ENCODE measurements around the gene CSRP2.
A peak's percentile ranks its signal among the peaks of the same experiment; 100 is the strongest.

Gene CSRP2

GRCh38 chr12:76879710-76880518, 1.1 kb upstream of the CSRP2 start:
- TF ChIP-seq CTCF (IDR thresholded peaks at IDR 0.05; ENCODE audit: borderline replicate concordance, insufficient read depth, low read depth, low read length): no peak
- no peak overlapping the region for H3K4me3 ChIP-seq (ENCODE audit: low read depth, low read length)

GRCh38 chr12:76878099-76878898, 520 bp downstream of the CSRP2 start:
- TF ChIP-seq CTCF (IDR thresholded peaks at IDR 0.05; ENCODE audit: borderline replicate concordance, insufficient read depth, low read depth, low read length): peak; percentile 38; the same call in 1 of the 2 replicates
- peak overlapping the region; percentile 67 for H3K4me3 ChIP-seq (ENCODE audit: low read depth, low read length)

- TF ChIP-seq CTCF (IDR thresholded peaks at IDR 0.05; ENCODE audit: borderline replicate concordance, insufficient read depth, low read depth, low read length): no peak
- H3K4me3 ChIP-seq (ENCODE audit: low read depth, low read length): no peak overlapping the region
These were observed 2.1 kb downstream of the CSRP2 start for GRCh38 chr12:76876696-76877229.

GRCh38 chr12:76874491-76875190, 4.2 kb downstream of the CSRP2 start:
- no peak for TF ChIP-seq CTCF (IDR thresholded peaks at IDR 0.05; ENCODE audit: borderline replicate concordance, insufficient read depth, low read depth, low read length)
- H3K4me3 ChIP-seq (ENCODE audit: low read depth, low read length): no peak overlapping the region

- H3K4me3 ChIP-seq (ENCODE audit: low read depth, low read length): no peak overlapping the region
- no peak for TF ChIP-seq CTCF (IDR thresholded peaks at IDR 0.05; ENCODE audit: borderline replicate concordance, insufficient read depth, low read depth, low read length)
These were observed 4.8 kb downstream of the CSRP2 start for GRCh38 chr12:76874027-76874426.

- TF ChIP-seq CTCF (IDR thresholded peaks at IDR 0.05; ENCODE audit: borderline replicate concordance, insufficient read depth, low read depth, low read length): no peak
- H3K4me3 ChIP-seq (ENCODE audit: low read depth, low read length): no peak overlapping the region
These were observed 6.4 kb downstream of the CSRP2 start for GRCh38 chr12:76872415-76872814.

All from GM12875 (cell line).